ENCODE data around the gene ARHGAP9. TPM values are rescaled to one million over a fixed set of nuclear protein-coding genes. Genes with fewer than 3 reads are reported as not detected.

ARHGAP9 gene
- 0.11 and 0.12 TPM in 2 replicates for total RNA-seq

DNA sequence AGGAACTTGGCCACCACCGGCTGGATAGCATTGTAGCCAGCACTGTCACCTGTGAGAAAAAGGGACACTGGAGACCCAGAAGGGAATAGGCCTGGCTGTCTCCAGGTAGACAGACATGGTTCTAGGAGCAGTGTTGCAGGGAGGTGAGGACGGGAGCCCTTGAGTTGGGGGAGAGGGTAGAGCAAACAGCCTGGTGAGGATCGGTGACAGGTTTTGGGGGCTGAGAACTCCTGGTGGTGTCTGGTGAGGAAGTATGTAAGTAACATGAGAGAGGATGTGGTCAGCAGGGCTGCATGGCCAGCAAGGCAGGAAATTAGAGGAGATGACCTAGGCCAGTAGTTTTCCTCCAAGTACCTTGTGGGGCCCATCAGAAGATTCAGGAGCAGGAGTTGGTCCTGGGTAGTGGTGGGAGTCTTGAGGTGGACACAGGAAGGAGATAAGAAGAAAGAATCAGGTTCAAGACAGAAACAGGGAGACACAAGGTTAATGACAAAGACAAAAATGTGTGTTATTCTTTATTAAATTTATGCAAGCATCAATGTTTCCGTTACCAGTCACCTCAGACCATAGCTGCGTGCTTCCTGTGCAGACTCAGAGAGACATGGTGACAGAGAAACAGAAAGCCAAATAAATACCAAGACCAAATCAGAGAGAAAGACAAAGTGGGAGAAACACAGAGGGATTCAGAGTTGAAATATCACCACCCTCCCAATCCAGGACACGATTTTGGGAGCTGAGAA lies at the start of gene ARHGAP9:
Gene ARHGAP9 (minus strand): TSS at position 491 of the 740 bp plus-strand sequence. CDS start 460 bp downstream, at position 31.

DNA sequence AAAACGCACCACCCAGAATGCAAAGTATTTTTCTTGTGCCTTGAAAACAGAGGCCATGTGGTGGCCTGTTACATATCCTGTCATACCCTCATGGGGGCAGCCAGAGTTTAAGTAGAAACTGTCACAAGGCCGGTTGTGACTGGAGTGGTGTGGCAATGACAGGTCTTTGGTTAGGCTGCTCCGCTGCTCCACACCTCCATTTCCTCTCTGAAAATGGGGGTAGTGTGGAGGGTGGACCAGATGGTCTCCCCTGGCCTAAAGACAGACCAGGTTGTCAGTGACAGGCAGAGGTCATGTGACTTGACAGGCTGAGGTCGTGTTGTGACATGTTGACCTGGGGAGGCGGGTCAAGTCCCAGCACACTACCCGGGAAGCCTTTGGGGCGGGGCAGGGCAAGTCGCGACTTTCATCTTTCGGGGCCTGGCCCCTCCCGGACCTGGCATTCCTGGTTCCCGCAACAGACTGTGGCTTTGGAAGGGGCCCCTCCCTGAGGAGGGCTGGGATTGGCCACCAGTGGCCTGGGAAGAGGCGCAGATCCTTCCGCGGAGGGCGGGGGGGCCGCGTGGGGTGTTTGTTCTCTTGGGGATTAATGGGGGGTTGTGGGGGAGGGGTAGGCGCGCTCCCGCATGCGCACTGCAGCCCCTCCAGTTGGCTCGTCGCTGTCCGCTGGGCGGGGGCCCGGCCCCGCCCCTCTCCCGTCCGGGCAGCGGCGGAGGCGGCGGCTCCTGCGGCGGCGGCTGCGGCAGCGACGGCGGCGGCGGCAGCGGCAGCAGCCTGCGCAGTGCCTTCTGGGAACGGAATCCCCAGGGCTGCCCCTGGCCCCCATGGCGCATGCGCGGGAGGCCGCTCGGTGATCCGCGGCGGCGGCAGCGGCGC lies 42.6 kb upstream of the ARHGAP9 start, which contains the start of gene MBD6:
Gene MBD6 (plus strand): TSS at position 814 of the 876 bp plus-strand sequence. CDS start 1,480 bp downstream, outside the sequence.

DNA sequence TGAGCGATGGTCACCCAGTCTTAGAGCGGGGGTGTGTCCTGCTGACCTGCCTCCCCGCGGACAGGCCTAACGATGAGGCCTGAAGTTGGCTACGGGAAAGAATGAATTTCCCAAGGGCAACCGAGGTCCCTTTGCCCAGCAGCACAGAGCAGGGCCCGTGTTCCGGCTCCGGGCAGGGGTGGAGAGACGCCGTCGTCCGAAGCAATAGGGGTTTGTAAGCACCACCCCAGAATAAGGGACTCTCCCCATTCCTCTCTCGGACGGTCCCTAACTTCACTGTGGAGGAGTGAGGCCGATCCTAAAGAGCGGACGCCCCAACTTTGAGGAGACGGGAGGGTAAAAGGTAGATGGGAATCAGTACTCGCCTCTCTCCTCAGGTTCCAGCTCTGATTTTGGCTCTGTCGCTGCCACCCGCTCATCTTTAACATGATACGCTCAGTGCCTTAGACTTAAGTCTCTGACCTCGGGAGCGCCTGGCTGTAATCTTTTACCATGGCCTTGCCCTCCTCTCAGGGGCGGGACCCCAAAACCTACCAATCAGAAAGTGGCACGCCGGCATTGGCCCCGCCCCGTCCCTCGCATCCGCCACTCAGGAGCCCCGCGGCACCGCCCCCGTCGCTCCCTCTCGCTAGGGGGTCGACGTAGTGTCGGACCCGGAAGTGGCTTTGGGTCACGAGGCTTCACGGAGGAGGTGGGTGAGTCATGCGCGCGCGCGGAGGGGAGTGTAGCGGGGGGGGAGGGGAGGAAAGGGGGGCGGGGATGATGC lies 40.6 kb upstream of the ARHGAP9 start, which contains the start of gene DDIT3:
Gene DDIT3 (minus strand): TSS at position 462 of the 766 bp plus-strand sequence. CDS start 3,108 bp downstream, outside the sequence.

DNA sequence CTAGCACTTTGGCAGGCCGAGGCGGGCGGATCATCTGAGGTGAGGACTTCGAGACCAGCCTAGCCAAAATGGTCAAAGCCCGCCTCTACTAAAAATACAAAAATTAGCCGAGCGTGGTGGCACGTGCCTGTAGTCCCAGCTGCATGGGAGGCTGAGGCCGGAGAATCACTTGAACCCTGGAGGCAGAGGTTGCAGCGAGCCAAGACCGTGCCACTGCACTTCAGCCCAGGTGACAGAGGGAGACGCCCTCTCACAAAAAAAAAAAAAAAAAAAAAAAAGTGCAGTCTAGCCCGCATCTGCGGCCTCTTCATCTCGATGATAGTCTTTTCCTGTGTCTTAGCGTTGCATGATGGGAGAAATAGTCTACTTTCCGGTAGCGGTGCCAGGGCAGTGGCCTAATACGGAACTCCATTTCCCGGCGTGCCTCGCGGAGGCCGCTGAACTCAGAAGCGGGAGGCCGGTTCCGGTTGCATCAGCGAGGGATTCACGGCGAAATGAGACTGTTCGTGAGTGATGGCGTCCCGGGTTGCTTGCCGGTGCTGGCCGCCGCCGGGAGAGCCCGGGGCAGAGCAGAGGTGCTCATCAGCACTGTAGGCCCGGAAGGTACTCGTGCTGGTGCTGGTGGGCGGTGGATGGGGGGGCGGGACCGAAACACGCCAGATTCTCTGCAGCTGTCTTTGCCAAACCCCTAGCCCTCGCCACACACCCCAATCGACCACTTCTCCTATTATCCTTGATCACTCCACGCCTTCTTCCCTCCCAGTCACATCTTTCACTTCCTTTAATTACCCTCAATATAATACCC lies 8.1 kb upstream of the ARHGAP9 start, which contains the start of gene MARS1:
Gene MARS1 (plus strand): TSS at position 472 of the 805 bp plus-strand sequence. CDS start 23 bp downstream, at position 495.

DNA sequence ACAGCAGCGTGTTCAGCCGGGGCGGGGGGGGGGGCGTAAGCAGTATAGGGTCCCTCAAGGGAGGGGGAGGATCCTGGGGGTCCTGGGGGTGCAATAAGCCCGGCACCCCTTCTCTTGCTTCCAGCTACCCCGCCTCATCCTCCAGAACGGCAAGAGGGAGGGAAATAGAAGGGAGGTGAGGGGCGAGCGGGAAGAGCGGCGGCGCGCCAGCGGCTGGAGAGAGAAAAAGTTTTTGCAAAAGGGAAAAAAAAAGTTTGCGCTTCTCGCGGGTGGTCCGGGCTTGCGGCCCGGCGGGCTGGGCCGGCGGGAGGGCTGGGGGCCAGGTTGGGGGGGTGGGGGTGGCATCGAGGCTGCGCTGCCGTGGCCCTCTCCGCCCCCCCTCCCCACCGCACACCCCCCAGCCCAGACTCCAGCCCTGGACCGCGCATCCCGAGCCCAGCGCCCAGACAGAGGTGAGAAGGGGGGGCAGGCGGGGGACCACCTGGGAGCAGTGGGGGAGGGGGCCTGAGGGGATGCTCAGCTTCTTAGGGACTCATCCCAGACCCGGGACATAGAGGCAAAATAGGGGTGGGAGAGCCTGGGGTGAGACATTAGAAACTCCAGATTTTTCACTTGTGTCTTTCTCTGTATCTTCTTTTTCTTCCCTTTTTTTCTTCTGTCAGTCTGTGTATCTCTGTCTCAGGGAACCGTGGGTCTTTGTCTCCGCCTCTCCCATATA lies 19.8 kb downstream of the ARHGAP9 start, which contains the start of gene GLI1:
Gene GLI1 (plus strand): TSS at position 36 of the 718 bp plus-strand sequence. CDS start 3,907 bp downstream, outside the sequence.

DNA sequence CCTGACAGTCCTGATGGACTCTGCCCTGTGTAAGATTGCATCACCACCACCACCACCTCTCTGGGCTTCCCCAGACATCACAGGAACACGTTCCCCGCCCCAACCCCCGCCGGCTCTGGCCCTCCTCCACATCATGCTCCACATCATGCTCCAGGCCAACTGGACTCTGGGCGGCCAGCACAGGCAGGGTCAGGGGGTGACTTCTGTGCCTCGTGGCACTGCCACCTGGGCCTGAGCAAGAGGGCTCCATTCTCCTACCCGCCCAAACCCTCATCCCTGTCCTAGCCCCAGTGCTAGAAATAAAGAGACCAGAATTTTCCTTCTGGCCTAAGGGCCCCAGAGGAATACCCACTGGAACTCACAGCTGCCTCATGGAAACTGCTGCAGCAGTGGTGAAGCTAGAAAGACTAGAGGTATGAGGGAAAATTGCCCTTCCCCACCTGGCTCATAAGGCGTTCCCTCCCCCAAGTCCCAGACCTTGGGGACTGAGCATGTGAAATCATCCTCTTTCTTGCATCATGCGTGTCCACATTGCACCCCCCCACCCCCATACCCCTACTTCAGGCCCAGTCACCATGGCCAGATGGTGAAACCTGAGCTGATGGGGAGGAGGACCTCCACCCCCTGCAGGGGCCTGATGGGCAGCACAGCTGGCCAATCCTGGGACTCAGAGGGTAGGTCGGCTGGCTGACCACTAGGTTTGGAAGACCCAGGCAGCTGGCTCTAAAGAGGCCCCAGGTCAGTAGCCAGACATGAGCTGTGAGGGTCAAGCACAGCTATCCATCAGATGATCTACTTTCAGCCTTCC lies 24.9 kb downstream of the ARHGAP9 start, which contains the start of gene INHBE:
Gene INHBE (plus strand): TSS at position 742 of the 808 bp plus-strand sequence. CDS start 230 bp downstream, outside the sequence.

DNA sequence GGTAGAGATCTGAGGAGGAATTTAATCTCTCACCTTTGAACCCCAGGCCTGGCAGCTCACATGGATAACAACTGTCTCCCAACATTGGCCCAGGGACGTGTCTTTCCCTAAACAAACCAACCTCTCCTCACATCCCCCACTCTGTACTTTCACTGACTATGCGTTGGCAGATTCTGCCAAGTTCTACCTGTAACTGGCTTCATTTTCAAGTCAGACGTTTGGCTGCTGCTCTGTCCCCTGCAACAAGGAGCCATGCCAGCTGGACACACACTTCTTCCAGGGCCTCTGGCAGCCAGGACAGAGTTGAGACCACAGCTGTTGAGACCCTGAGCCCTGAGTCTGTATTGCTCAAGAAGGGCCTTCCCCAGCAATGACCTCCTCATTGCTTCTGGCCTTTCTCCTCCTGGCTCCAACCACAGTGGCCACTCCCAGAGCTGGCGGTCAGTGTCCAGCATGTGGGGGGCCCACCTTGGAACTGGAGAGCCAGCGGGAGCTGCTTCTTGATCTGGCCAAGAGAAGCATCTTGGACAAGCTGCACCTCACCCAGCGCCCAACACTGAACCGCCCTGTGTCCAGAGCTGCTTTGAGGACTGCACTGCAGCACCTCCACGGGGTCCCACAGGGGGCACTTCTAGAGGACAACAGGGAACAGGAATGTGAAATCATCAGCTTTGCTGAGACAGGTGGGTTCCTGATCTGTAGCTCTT lies 45.0 kb downstream of the ARHGAP9 start, which contains the start of gene INHBC:
Gene INHBC (plus strand): TSS at position 268 of the 707 bp plus-strand sequence. CDS start 103 bp downstream, at position 371.

DNA sequence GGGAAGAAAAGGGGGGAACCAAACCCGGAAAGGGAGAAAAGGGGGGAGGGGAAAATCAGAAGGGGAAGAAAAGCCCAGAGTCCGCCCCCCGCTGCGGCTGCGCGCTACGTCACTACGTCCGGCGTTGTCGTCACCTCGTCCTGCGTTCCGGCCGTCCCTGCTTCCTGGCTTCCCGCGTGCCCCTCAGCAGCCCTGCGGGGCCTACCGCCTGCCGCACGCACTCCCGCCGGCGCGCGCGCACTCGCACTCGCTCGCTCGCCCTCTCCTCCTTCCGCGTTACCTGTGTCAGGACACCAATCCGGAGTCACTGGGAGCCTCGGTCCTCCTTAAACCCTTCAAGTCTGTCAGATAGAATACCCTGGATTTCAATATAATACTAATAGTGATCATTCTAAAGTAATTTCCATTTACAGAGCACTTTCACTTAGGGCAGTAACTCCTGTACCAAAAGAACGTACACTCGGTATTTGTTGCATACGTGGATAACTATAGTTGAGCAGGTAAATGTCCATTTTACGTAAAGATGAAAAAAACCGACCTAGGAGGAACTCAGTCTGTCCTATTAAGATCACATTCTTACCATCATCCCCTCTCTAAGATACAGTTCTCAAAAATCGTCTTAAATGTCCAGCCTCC lies 48.6 kb downstream of the ARHGAP9 start, which contains the start of gene R3HDM2:
Gene R3HDM2 (minus strand): TSS at position 113 of the 636 bp plus-strand sequence. CDS start 120,615 bp downstream, outside the sequence.

Other genes with a start within 250 kb of the ARHGAP9 start
- gene STAC3, start 228.7 kb downstream of the ARHGAP9 start, total RNA-seq, result 0.22 and 0.50 TPM in 2 replicates
- 12.4 and 13.6 TPM in 2 replicates for gene R3HDM2, start 48.8 kb downstream of the ARHGAP9 start, total RNA-seq
- not detected in 2 replicates for gene INHBC, start 45.1 kb downstream of the ARHGAP9 start, total RNA-seq
- 2.1 and 17.0 TPM in 2 replicates for gene INHBE, start 24.6 kb downstream of the ARHGAP9 start, total RNA-seq
- 2.4 and 3.1 TPM in 2 replicates for gene GLI1, start 20.1 kb downstream of the ARHGAP9 start, total RNA-seq
- gene MARS1, start 8.2 kb upstream of the ARHGAP9 start, total RNA-seq, result 209 and 350 TPM in 2 replicates
- 136 and 444 TPM in 2 replicates for gene DDIT3, start 40.6 kb upstream of the ARHGAP9 start, total RNA-seq
- 4.9 and 8.1 TPM in 2 replicates for gene MBD6, start 43.0 kb upstream of the ARHGAP9 start, total RNA-seq
- 80.7 and 106 TPM in 2 replicates for gene DCTN2, start 67.3 kb upstream of the ARHGAP9 start, total RNA-seq
- 0.44 and 0.50 TPM in 2 replicates for gene KIF5A, start 70.2 kb upstream of the ARHGAP9 start, total RNA-seq
- 13.6 and 16.5 TPM in 2 replicates for gene PIP4K2C, start 111.3 kb upstream of the ARHGAP9 start, total RNA-seq
- 15.6 and 23.1 TPM in 2 replicates for gene DTX3, start 125.0 kb upstream of the ARHGAP9 start, total RNA-seq
- gene ARHGEF25, start 131.6 kb upstream of the ARHGAP9 start, total RNA-seq, result 17.9 and 27.1 TPM in 2 replicates
- gene B4GALNT1, start 153.3 kb upstream of the ARHGAP9 start, total RNA-seq, result 3.4 and 4.0 TPM in 2 replicates
- gene OS9, start 214.3 kb upstream of the ARHGAP9 start, total RNA-seq, result 276 and 299 TPM in 2 replicates

Data from uterine smooth muscle cell (primary cell).